H9 (cell line): ENCODE measurements around the gene STX3. TPM values are rescaled to one million over a fixed set of nuclear protein-coding genes. Genes with fewer than 3 reads are reported as not detected.

ENCODE experiments used
- DNase-seq: peaks from one replicate; pipeline ENCODE4 v3.0.0-alpha.2; 2017
- H2AFZ ChIP-seq: one replicate; pipeline ENCODE4 v1.6.1; 2013; ENCODE audit warnings: mild to moderate bottlenecking, low read length, control low read depth, moderate library complexity
- H2AK5ac ChIP-seq: 2 replicates; pipeline ENCODE4 v1.6.1; 2013; ENCODE audit warnings: low read length, control low read depth, mixed read lengths; ENCODE audit not compliant: insufficient read length
- H2BK120ac ChIP-seq: one replicate; pipeline ENCODE4 v1.6.1; 2013; ENCODE audit warnings: low read depth, mild to moderate bottlenecking, low read length, control low read depth, inconsistent platforms; ENCODE audit not compliant: poor library complexity, severe bottlenecking
- H2BK12ac ChIP-seq: 2 replicates; pipeline ENCODE4 v1.6.1; 2013; ENCODE audit warnings: low read length, control low read depth, mixed read lengths, low read depth; ENCODE audit not compliant: insufficient read length
- H2BK15ac ChIP-seq: 2 replicates; pipeline ENCODE4 v1.6.1; 2013; ENCODE audit warnings: low read depth, low read length, control low read depth
- H2BK20ac ChIP-seq: one replicate; pipeline ENCODE4 v1.6.1; 2013; ENCODE audit warnings: low read depth, mild to moderate bottlenecking, low read length, control low read depth, inconsistent platforms; ENCODE audit not compliant: poor library complexity, severe bottlenecking
- H2BK5ac ChIP-seq: 2 replicates; pipeline ENCODE4 v1.6.1; 2013; ENCODE audit warnings: low read length, control low read depth, mixed read lengths; ENCODE audit not compliant: insufficient read length
- H3K14ac ChIP-seq: 2 replicates; pipeline ENCODE4 v1.6.1; 2013; ENCODE audit warnings: low read length, control low read depth; ENCODE audit not compliant: insufficient read depth
- H3K18ac ChIP-seq: 2 replicates; pipeline ENCODE4 v1.6.1; 2013; ENCODE audit warnings: low read depth, mild to moderate bottlenecking, mixed read lengths, low read length, control low read depth; ENCODE audit not compliant: insufficient read length
- H3K23ac ChIP-seq: 2 replicates; pipeline ENCODE4 v1.6.1; 2013; ENCODE audit warnings: low read length, control low read depth, mixed read lengths, low read depth; ENCODE audit not compliant: insufficient read length
- H3K23me2 ChIP-seq: 2 replicates; pipeline ENCODE4 v1.6.1; 2013; ENCODE audit warnings: low read depth, mild to moderate bottlenecking, mixed read lengths, low read length, control low read depth; ENCODE audit not compliant: insufficient read length, poor library complexity, severe bottlenecking
- H3K27ac ChIP-seq: 2 replicates; pipeline ENCODE4 v1.5.1; 2013; ENCODE audit warnings: low read length, control low read depth, mixed read lengths, low read depth; ENCODE audit not compliant: insufficient read length
- H3K27me3 ChIP-seq: 2 replicates; pipeline ENCODE4 v1.6.1; 2013; ENCODE audit warnings: low read length, control low read depth, inconsistent platforms; ENCODE audit not compliant: insufficient read depth
- H3K4ac ChIP-seq: 2 replicates; pipeline ENCODE4 v1.6.1; 2013; ENCODE audit warnings: low read depth, mild to moderate bottlenecking, control low read depth, inconsistent platforms, low read length, moderate library complexity
- H3K4me1 ChIP-seq: 2 replicates; pipeline ENCODE4 v1.6.1; 2013; ENCODE audit warnings: low read length, control low read depth, inconsistent platforms; ENCODE audit not compliant: insufficient read depth
- H3K4me2 ChIP-seq: 2 replicates; pipeline ENCODE4 v1.6.1; 2013; ENCODE audit warnings: low read length, control low read depth, mixed read lengths; ENCODE audit not compliant: insufficient read length, insufficient read depth
- H3K56ac ChIP-seq: 2 replicates; pipeline ENCODE4 v1.6.1; 2013; ENCODE audit warnings: low read depth, mild to moderate bottlenecking, mixed read lengths, low read length, control low read depth; ENCODE audit not compliant: insufficient read length
- H3K79me1 ChIP-seq: 2 replicates; pipeline ENCODE4 v1.6.1; 2013; ENCODE audit warnings: low read depth, mild to moderate bottlenecking, moderate library complexity, low read length, control low read depth, inconsistent platforms; ENCODE audit not compliant: insufficient read depth, poor library complexity, severe bottlenecking
- H3K79me2 ChIP-seq: 2 replicates; pipeline ENCODE4 v1.6.1; 2013; ENCODE audit warnings: low read length, control low read depth, inconsistent platforms; ENCODE audit not compliant: insufficient read depth
- H3K9ac ChIP-seq: 2 replicates; pipeline ENCODE4 v1.6.1; 2013; ENCODE audit warnings: low read length, control low read depth, mixed read lengths; ENCODE audit not compliant: insufficient read length; ENCODE audit errors: extremely low read depth
- H3K9me3 ChIP-seq: one replicate; pipeline ENCODE4 v1.6.1; 2013; ENCODE audit warnings: low read depth, low read length, inconsistent platforms; ENCODE audit not compliant: control insufficient read depth
- H3T11ph ChIP-seq: one replicate; pipeline ENCODE4 v1.6.1; 2013; ENCODE audit warnings: mild to moderate bottlenecking, low read length, control low read depth, inconsistent platforms
- H4K20me1 ChIP-seq: one replicate; pipeline ENCODE4 v1.6.1; 2013; ENCODE audit not compliant: control insufficient read depth, insufficient read length, insufficient read depth
- H4K5ac ChIP-seq: 2 replicates; pipeline ENCODE4 v1.6.1; 2013; ENCODE audit warnings: low read depth, mild to moderate bottlenecking, mixed read lengths, low read length, control low read depth; ENCODE audit not compliant: insufficient read length
- H4K8ac ChIP-seq: replicated peaks from 2 replicates; pipeline ENCODE4 v1.6.1; 2013; ENCODE audit warnings: low read length, control low read depth, mixed read lengths, low read depth; ENCODE audit not compliant: insufficient read length
- H4K91ac ChIP-seq: 2 replicates; pipeline ENCODE4 v1.6.1; 2013; ENCODE audit warnings: low read depth, mild to moderate bottlenecking, moderate library complexity, mixed read lengths, low read length, control low read depth; ENCODE audit not compliant: insufficient read length
- H3K27ac Mint-ChIP-seq, 3 experiments: 2 replicates in 2 of 3; 3 replicates in 1 of 3; pipeline ENCODE4 v1.8.0; 2020 to 2021; ENCODE audit warnings: mixed read lengths in 3 of 3, mild to moderate bottlenecking in 1 of 3, moderate library complexity in 1 of 3
- H3K27me3 Mint-ChIP-seq: 2 replicates; pipeline ENCODE4 v1.8.0; 2021; ENCODE audit warnings: low read depth, mild to moderate bottlenecking, moderate library complexity, mixed read lengths
- H3K36me3 Mint-ChIP-seq, 3 experiments: 2 replicates in 2 of 3; 3 replicates in 1 of 3; pipeline ENCODE4 v1.8.0; 2020 to 2021; ENCODE audit warnings: low read depth in 3 of 3, mixed read lengths in 3 of 3; ENCODE audit not compliant: insufficient read depth in 1 of 3
- H3K4me1 Mint-ChIP-seq, 2 experiments: 2 replicates each; pipeline ENCODE4 v1.8.0; 2020; ENCODE audit warnings: mixed read lengths in 2 of 2
- H3K4me3 Mint-ChIP-seq, 2 experiments: 2 replicates in 1 of 2; 3 replicates in 1 of 2; pipeline ENCODE4 v1.8.0; 2020 to 2021; ENCODE audit warnings: mild to moderate bottlenecking in 2 of 2, mixed read lengths in 2 of 2, moderate library complexity in 1 of 2
- H3K9me3 Mint-ChIP-seq, 2 experiments: 2 replicates in 1 of 2; 3 replicates in 1 of 2; pipeline ENCODE4 v1.8.0; 2020; ENCODE audit warnings: mild to moderate bottlenecking in 2 of 2, mixed read lengths in 2 of 2, moderate library complexity in 1 of 2
- CTCF ChIP-seq: fragments of 200-600 bp; sonication (generic); conservative IDR thresholded peaks from 3 replicates; pipeline ENCODE4 v1.8.0; 2021; ENCODE audit warnings: antibody characterized with exemption, mild to moderate bottlenecking
- WGBS: extraction: QIAGEN DNeasy Blood & Tissue Kit; methylation state at CpG from one replicate; pipeline ENCODE4 v1.1.7; 2013; ENCODE audit warnings: missing lambda C conversion rate, low lambda C conversion rate, mixed read lengths; ENCODE audit not compliant: insufficient read length; ENCODE audit errors: extremely low coverage; 5-methylcytosine and 5-hydroxymethylcytosine counted together
- total RNA-seq: library from RNA; stranded (reverse); gene quantifications from 2 replicates; pipeline ENCODE4 v1.2.1, GENCODE V29; 2021

The STX3 gene
- total RNA-seq, 1 experiment from 2014 or later = 41.0 TPM

DNA sequence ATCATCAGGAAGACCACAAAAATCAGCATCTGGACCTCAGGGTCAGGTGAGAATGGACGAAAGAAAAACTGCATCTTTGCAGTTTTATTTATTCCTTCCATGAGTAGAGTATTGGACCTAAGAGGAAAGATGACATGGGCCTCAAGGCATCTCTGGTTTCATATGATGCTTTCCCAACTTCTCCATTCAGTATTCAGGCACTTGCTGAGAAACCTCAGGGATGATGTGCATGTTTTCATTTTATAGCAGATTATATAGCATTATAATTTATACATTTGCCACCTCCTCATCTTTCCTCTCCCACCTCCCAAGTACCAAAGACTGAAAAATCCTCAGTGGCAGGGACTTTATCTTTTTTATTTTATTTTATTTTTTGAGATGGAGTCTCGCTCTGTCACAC is 41.4 kb upstream of the STX3 start, which contains the start of gene OR10V1:
Gene OR10V1 (minus strand): TSS at position 101 of the 400 bp plus-strand sequence. CDS start 0 bp downstream, at position 101.
- Histone ChIP-seq H4K91ac (no peak within 1 kb of the TSS), H3K9ac (no peak within 1 kb of the TSS), H2BK15ac (no peak within 1 kb of the TSS), H2BK120ac (no peak within 1 kb of the TSS), H3K79me2 (no peaks in the 10 kb centered on the region), H3K27me3 (no peaks in the 10 kb centered on the region), H3K56ac (no peak within 1 kb of the TSS), H2AFZ (no peak within 1 kb of the TSS), H2BK5ac (no peak within 1 kb of the TSS), H3K23me2 (no peaks in the 10 kb centered on the region), H3K4me1 (no peaks in the 10 kb centered on the region), H3K23ac (no peak within 1 kb of the TSS), H2AK5ac (no peak within 1 kb of the TSS), H4K8ac (no peak within 1 kb of the TSS), H3K79me1 (no peaks in the 10 kb centered on the region), H2BK20ac (no peak within 1 kb of the TSS), H4K20me1 (no peaks in the 10 kb centered on the region), H3K4ac (no peak within 1 kb of the TSS), H3T11ph (no peak within 1 kb of the TSS), H3K4me2 (no peak within 1 kb of the TSS), H3K27ac (no peak within 1 kb of the TSS), H3K9me3 (no peaks in the 10 kb centered on the region), H4K5ac (no peak within 1 kb of the TSS), H3K18ac (no peak within 1 kb of the TSS), H2BK12ac (no peak within 1 kb of the TSS), H3K14ac (no peak within 1 kb of the TSS; the same call in 1 of the 2 replicates)
- H3K27me3 Mint-ChIP-seq = no peaks in the 10 kb centered on the region; the same call in 1 of the 2 replicates
- WGBS = no CpG with 5 or more reads among the region's 2 CpGs
- no peak within 1 kb of the TSS for H3K27ac Mint-ChIP-seq
- no peaks in the 10 kb centered on the region for H3K4me1 Mint-ChIP-seq
- no peaks in the 10 kb centered on the region for H3K9me3 Mint-ChIP-seq
- H3K4me3 Mint-ChIP-seq = no peak within 1 kb of the TSS
- no peak for TF ChIP-seq CTCF
- no peaks in the 10 kb centered on the region for H3K36me3 Mint-ChIP-seq
- no peak for DNase-seq
